ENCODE results near the gene CCNY. TPM values are rescaled to one million over a fixed set of nuclear protein-coding genes. Genes with fewer than 3 reads are reported as not detected.

CCNY gene
- total and polyA plus RNA-seq, 8 donors = 10.6 to 41.7 (median 26.6) TPM

GRCh38 chr10:35316218-35316967 lies 19.9 kb upstream of the CCNY start:
- intact Hi-C loops (cut with DNase I) = no loop called here
- ATAC-seq = no peak
- H3K27ac ChIP-seq = no peak overlapping the region
- no peak for TF ChIP-seq CTCF (IDR thresholded peaks at IDR 0.05)
- H3K4me3 ChIP-seq = no peak overlapping the region
- H3K36me3 ChIP-seq = no peaks in the 10 kb centered on the region
- no peak for FAIRE-seq
- DNase-seq = no peak
- H3K27me3 ChIP-seq = no peaks in the 10 kb centered on the region
- no peaks in the 10 kb centered on the region for H3K9me3 ChIP-seq
- H3K4me1 ChIP-seq = no peaks in the 10 kb centered on the region
- 74 to 95% methylated on average over 4 of the region's 4 CpGs for WGBS, 2 donors

GRCh38 chr10:35318551-35318950 lies 17.8 kb upstream of the CCNY start:
- TF ChIP-seq CTCF (IDR thresholded peaks at IDR 0.05) = no peak
- FAIRE-seq (no peak), DNase-seq (no peak), ATAC-seq (no peak)
- no peak overlapping the region for H3K27ac ChIP-seq
- intact Hi-C loops (cut with DNase I) = no loop called here
- H3K4me3 ChIP-seq = no peak overlapping the region
- H3K36me3 ChIP-seq = no peaks in the 10 kb centered on the region
- no peaks in the 10 kb centered on the region for H3K4me1 ChIP-seq
- H3K9me3 ChIP-seq = no peaks in the 10 kb centered on the region
- WGBS, 2 donors = 95 to 98% methylated on average over 4 of the region's 4 CpGs
- H3K27me3 ChIP-seq = no peaks in the 10 kb centered on the region

- no peak for DNase-seq
- FAIRE-seq = no peak
- Histone ChIP-seq H3K4me1 (no peaks in the 10 kb centered on the region), H3K9me3 (no peaks in the 10 kb centered on the region), H3K27ac (no peak overlapping the region), H3K36me3 (no peaks in the 10 kb centered on the region), H3K4me3 (no peak overlapping the region), H3K27me3 (no peaks in the 10 kb centered on the region)
- ATAC-seq = no peak
- intact Hi-C loops (cut with DNase I) = no loop called here
- WGBS, 2 donors = 79 to 84% methylated on average over 1 of the region's 1 CpG
- no peak for TF ChIP-seq CTCF (IDR thresholded peaks at IDR 0.05)
Observed at GRCh38 chr10:35320341-35320740, 16.0 kb upstream of the CCNY start.

- DNase-seq (no peak), FAIRE-seq (no peak), ATAC-seq (no peak)
- Histone ChIP-seq H3K4me3 (no peak overlapping the region), H3K4me1 (no peaks in the 10 kb centered on the region), H3K27me3 (no peaks in the 10 kb centered on the region), H3K27ac (no peak overlapping the region), H3K9me3 (no peaks in the 10 kb centered on the region), H3K36me3 (no peaks in the 10 kb centered on the region)
- no peak for TF ChIP-seq CTCF (IDR thresholded peaks at IDR 0.05)
- intact Hi-C loops (cut with DNase I) = no loop called here
- WGBS, 2 donors = 98 to 99% methylated on average over 5 of the region's 5 CpGs
Observed at GRCh38 chr10:35322636-35323035, 13.7 kb upstream of the CCNY start.

GRCh38 chr10:35324196-35324595 lies 12.1 kb upstream of the CCNY start:
- no peak overlapping the region for H3K27ac ChIP-seq
- TF ChIP-seq CTCF (IDR thresholded peaks at IDR 0.05) = no peak
- FAIRE-seq = no peak
- H3K36me3 ChIP-seq = no peaks in the 10 kb centered on the region
- H3K9me3 ChIP-seq = no peaks in the 10 kb centered on the region
- no peak overlapping the region for H3K4me3 ChIP-seq
- peaks cover 0 to 4% (median 2%) of the 10 kb centered on the region in 3 donors for H3K4me1 ChIP-seq
- ATAC-seq = no peak
- WGBS, 2 donors = 96 to 97% methylated on average over 3 of the region's 3 CpGs
- H3K27me3 ChIP-seq = no peaks in the 10 kb centered on the region
- intact Hi-C loops (cut with DNase I) = no loop called here
- DNase-seq = no peak
